ENCODE measurements around the gene CSNK1G2. TPM values are rescaled to one million over a fixed set of nuclear protein-coding genes. Genes with fewer than 3 reads are reported as not detected.

The CSNK1G2 gene
- total RNA-seq, 4 donors from 2014 or later = 37.9 to 42.9 (median 38.1) TPM

GRCh38 chr19:1950640-1951039 is 9.7 kb downstream of the CSNK1G2 start:
- no peak for TF ChIP-seq CTCF (IDR thresholded peaks at IDR 0.05 in 4 of 5, conservative IDR thresholded peaks at IDR 0.05 in 1 of 5)
- no peak for TF ChIP-seq POLR2A (IDR thresholded peaks at IDR 0.05)
- in situ Hi-C loops (cut with MboI; ENCODE audit: low sequenced_read_pairs in 4 of 4) (no loop called here), intact Hi-C loops (cut with DNase I; ENCODE audit: low total_unique reads) (no loop called here)
- Histone ChIP-seq H3K9me3 (no peaks in the 10 kb centered on the region), H3K27ac (no peak overlapping the region), H3K36me3 (no peaks in the 10 kb centered on the region), H3K27me3 (no peaks in the 10 kb centered on the region), H3K4me1 (no peaks in the 10 kb centered on the region), H3K4me3 (no peak overlapping the region)
- ATAC-seq = no peak
- DNase-seq = no peak

DNA sequence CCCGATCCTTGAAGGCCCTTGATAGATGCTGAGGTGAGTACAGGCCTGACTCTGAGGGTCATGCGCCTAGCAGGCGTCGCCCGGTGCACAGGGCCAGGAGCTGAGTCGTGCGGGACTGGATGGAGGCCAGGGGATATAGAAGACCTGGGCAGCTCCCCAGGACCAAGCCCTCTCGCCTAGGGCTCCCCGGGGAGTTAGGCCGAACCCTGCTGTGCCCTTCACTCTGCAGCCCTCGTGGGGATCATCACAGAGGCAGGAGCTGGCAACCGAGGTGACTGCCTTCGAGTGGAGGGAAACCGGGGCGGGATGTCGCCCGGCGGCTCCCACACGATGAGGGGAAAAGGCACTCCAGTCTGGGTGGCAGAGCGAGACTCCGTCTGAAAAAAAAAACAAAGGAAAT is 11.7 kb downstream of the CSNK1G2 start:
- TF ChIP-seq POLR2A (IDR thresholded peaks at IDR 0.05) (no peak), CTCF (IDR thresholded peaks at IDR 0.05 in 4 of 5, conservative IDR thresholded peaks at IDR 0.05 in 1 of 5) (no peak)
- H3K4me1 ChIP-seq = peaks cover 11 to 13% of the 10 kb centered on the region in 2 donors
- intact Hi-C loops (cut with DNase I; ENCODE audit: low total_unique reads) = no loop called here
- H3K4me3 ChIP-seq = no peak overlapping the region
- H3K27ac ChIP-seq = no peak overlapping the region
- no peaks in the 10 kb centered on the region for H3K36me3 ChIP-seq
- in situ Hi-C loops (cut with MboI; ENCODE audit: low sequenced_read_pairs in 4 of 4) = no loop called here
- no peak for ATAC-seq
- no peaks in the 10 kb centered on the region for H3K27me3 ChIP-seq
- DNase-seq = no peak
- no peaks in the 10 kb centered on the region for H3K9me3 ChIP-seq

DNA sequence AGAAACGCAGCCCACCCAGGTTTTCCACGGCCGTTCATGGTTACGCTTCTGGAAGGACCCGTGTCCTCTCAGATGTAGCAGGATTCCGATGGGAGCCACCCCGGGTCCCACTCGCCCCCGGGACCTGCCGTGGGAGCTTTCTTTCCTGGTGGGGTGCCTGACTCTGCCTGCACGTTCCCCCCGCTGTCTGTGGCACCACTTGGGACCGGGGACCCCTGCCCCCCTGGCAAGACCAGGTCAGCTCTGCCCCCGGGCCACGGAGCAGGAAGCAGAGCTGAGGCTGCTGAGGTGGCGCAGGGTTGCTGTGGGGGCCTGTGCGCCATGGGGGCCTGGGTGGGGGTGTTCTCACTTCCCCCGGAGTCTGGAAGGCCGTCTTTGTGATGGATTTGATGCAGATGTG is 12.1 kb downstream of the CSNK1G2 start:
- in situ Hi-C loops (cut with MboI; ENCODE audit: low sequenced_read_pairs in 4 of 4) = no loop called here
- Histone ChIP-seq H3K4me1 (peaks cover 12 to 16% of the 10 kb centered on the region in 2 donors), H3K36me3 (no peaks in the 10 kb centered on the region), H3K27ac (no peak overlapping the region), H3K4me3 (no peak overlapping the region), H3K27me3 (no peaks in the 10 kb centered on the region), H3K9me3 (no peaks in the 10 kb centered on the region)
- ATAC-seq (no peak), DNase-seq (no peak)
- no peak for TF ChIP-seq CTCF (IDR thresholded peaks at IDR 0.05 in 4 of 5, conservative IDR thresholded peaks at IDR 0.05 in 1 of 5)
- intact Hi-C loops (cut with DNase I; ENCODE audit: low total_unique reads) = no loop called here

DNA sequence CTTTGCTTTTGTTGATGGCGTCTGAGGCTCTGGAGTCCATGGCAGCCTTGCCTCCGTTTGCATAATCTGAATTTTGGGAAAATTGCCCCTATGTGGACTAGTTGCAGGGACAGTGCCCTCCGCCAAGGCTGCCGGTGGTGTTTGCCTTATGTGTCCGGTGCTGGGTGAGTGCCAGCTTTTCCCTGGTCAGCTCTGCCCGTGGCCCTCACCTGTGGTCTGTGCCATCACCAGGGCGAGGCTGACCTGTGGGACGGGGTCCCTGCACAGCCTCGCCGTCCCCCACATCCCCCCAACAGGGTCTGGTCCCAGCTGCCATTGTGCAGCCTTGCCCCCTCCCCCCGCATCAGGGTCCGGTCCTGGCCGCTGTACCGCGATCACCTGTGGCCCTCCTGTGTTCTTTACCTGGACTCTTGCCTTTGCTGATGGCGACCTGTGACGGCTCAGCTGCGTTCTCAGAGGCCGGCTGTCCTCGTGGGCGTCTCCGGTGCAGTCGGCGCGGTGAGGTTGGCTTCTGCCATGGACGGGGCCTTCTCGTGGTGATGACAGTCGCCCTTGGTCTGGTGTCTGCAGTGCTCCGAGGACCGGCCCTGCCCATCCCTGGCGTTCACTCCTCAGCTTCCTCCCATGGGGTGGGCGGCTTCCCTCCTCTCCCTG is 12.6 kb downstream of the CSNK1G2 start:
- intact Hi-C loops (cut with DNase I; ENCODE audit: low total_unique reads) = no loop called here
- TF ChIP-seq POLR2A (IDR thresholded peaks at IDR 0.05) = no peak
- no peak for TF ChIP-seq CTCF (IDR thresholded peaks at IDR 0.05 in 4 of 5, conservative IDR thresholded peaks at IDR 0.05 in 1 of 5)
- no peaks in the 10 kb centered on the region for H3K36me3 ChIP-seq
- no peaks in the 10 kb centered on the region for H3K27me3 ChIP-seq
- no peak overlapping the region for H3K4me3 ChIP-seq
- H3K9me3 ChIP-seq = no peaks in the 10 kb centered on the region
- H3K4me1 ChIP-seq = peaks cover 12 to 16% of the 10 kb centered on the region in 2 donors
- in situ Hi-C loops (cut with MboI; ENCODE audit: low sequenced_read_pairs in 4 of 4) = no loop called here
- H3K27ac ChIP-seq = no peak overlapping the region
- no peak for ATAC-seq
- no peak for DNase-seq

DNA sequence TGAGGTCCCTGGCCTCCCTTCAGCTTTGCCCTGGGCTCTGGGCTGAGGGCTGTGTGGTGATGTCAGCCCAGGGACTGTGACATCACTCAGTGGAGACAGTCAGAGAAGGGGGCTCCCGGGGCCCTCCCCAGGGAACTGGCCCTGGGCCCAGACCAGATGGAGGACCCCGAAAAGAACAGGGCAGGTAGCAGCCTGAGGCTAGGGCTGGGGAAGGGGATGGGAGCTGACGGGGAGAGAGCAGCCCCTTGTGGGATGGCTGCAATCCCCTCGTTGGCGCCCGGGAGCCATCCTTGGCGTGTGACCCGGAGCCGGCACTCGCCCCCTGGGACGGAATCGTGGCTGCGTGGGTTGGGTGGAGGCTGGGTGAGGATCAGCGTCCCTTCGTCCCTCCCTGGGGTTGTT is 13.6 kb downstream of the CSNK1G2 start:
- DNase-seq (no peak), ATAC-seq (no peak)
- no peaks in the 10 kb centered on the region for H3K27me3 ChIP-seq
- no peaks in the 10 kb centered on the region for H3K9me3 ChIP-seq
- no peak overlapping the region for H3K4me3 ChIP-seq
- H3K27ac ChIP-seq = no peak overlapping the region
- peaks cover 12 to 16% of the 10 kb centered on the region in 2 donors for H3K4me1 ChIP-seq
- TF ChIP-seq CTCF (IDR thresholded peaks at IDR 0.05 in 4 of 5, conservative IDR thresholded peaks at IDR 0.05 in 1 of 5) (no peak), POLR2A (IDR thresholded peaks at IDR 0.05) (no peak)
- H3K36me3 ChIP-seq = no peaks in the 10 kb centered on the region
- in situ Hi-C loops (cut with MboI; ENCODE audit: low sequenced_read_pairs in 4 of 4) = no loop called here
- intact Hi-C loops (cut with DNase I; ENCODE audit: low total_unique reads) = no loop called here

Measured in gastrocnemius medialis (tissue), 4 donors.